ENCODE results near the gene SPEN.

SPEN gene

DNA sequence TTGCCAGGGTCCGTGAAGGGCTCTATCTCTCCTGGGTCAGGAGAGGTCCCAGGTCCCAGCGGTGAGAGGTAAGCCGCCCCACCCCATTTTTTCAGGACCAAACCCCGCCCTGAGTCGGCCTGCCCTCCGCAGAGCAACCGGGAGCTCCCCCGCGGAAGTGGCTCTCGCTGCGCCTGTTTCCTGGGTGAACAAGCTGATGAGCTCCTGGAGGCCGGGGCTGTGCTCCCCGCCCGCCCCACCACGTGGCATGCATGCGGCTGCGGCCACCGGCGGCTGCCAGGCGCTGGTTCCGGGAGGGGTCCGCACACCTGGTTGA is 96.4 kb downstream of the SPEN start:
- H3K4me3 ChIP-seq (ENCODE audit: low read depth, low read length), result no peak overlapping the region
- TF ChIP-seq CTCF (IDR thresholded peaks at IDR 0.05; ENCODE audit: low read depth, low read length), result no peak
- DNase-seq (ENCODE audit: low read depth, low spot score), result no peak
- in situ Hi-C loops (cut with HindIII; ENCODE audit: low sequenced_read_pairs), result no loop called here

DNA sequence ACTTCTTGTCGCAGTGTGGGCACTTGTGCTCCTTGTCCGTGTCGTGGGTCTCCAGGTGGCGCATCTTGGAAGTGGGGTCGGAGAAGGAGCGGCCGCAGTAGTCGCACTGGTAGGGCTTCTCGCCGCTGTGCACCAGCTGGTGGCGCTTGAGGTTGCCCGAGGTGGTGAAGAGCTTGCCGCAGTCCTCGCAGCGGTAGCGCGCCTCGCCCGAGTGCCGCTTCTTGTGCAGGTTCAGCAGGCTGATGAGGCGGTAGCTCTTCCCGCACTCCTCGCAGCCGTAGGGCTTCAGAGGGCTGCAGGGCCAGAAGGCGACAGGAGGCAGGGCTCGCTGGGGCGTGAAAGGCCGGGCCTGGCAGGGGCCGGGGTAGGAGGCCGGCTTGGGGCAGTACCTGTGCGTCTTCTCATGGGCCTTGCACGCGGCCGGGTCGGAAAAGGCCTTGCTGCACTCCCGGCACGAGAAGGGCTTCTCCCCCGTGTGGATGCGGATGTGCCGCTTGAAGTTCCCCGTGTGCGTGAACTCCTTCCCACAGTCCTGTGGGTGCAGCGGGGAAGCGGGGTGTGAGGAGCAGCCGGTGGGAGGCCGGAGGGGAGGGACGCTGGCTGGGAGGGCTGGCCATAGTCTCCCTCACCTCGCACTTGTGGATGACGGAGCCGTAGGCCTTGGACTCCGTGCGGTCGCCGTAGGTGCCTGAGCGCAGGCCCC is 97.0 kb downstream of the SPEN start:
- in situ Hi-C loops (cut with HindIII; ENCODE audit: low sequenced_read_pairs), result no loop called here
- no peak overlapping the region for H3K4me3 ChIP-seq (ENCODE audit: low read depth, low read length)
- DNase-seq (ENCODE audit: low read depth, low spot score), result no peak
- TF ChIP-seq CTCF (IDR thresholded peaks at IDR 0.05; ENCODE audit: low read depth, low read length), result no peak

DNA sequence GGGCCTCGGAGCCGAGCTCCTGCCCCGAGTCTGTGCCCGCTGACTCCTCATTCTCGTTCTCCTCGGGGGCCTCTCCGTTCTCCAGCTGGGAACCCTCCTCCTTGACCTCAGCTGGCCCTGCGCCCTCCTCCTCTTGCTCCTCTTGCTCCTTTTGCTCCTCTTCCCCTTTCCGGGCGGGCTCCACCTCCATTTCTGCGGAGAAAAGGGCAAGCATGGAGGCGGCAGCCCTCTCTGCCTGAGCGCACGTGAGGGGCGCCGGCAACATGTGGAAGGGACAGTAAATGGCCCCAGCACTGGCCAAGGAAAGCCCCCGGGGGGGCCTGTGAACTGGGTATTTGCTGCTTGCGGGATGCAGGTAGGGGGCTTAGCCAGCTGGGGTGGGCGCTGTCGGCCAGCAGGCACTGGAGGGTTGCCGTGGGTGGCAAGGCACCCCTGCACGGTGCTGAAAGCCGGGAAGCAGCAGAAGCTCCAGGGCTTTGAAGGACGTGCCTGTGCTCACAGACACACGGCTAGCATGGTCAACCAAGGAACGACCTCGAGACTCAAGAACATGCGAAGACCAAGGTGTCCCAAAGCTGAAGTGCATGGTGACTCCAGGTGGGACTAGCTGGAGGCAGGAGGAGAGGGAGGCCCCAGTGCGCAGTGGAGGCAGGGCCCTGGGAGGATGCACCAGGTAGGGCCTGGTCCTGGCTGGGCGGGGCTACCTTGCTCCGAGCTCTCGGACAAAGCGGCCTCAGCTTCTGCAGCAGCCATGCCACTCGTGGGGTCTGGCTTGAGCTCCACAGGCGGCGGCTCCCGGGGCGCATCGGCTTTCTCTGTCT is 97.7 kb downstream of the SPEN start:
- H3K4me3 ChIP-seq (ENCODE audit: low read depth, low read length), result no peak overlapping the region
- no peak for DNase-seq (ENCODE audit: low read depth, low spot score)
- in situ Hi-C loops (cut with HindIII; ENCODE audit: low sequenced_read_pairs), result no loop called here
- no peak for TF ChIP-seq CTCF (IDR thresholded peaks at IDR 0.05; ENCODE audit: low read depth, low read length)

- TF ChIP-seq CTCF (IDR thresholded peaks at IDR 0.05; ENCODE audit: low read depth, low read length), result no peak
- no peak overlapping the region for H3K4me3 ChIP-seq (ENCODE audit: low read depth, low read length)
- DNase-seq (ENCODE audit: low read depth, low spot score), result no peak
- in situ Hi-C loops (cut with HindIII; ENCODE audit: low sequenced_read_pairs), result no loop called here
These were observed 98.4 kb downstream of the SPEN start for GRCh38 chr1:15945832-15946448.

- DNase-seq (ENCODE audit: low read depth, low spot score), result no peak
- TF ChIP-seq CTCF (IDR thresholded peaks at IDR 0.05; ENCODE audit: low read depth, low read length), result no peak
- in situ Hi-C loops (cut with HindIII; ENCODE audit: low sequenced_read_pairs), result no loop called here
- no peak overlapping the region for H3K4me3 ChIP-seq (ENCODE audit: low read depth, low read length)
These were observed 99.3 kb downstream of the SPEN start for GRCh38 chr1:15946571-15947381.

GRCh38 chr1:15947382-15948090 is 100.0 kb downstream of the SPEN start:
- H3K4me3 ChIP-seq (ENCODE audit: low read depth, low read length), result no peak overlapping the region
- DNase-seq (ENCODE audit: low read depth, low spot score), result no peak
- in situ Hi-C loops (cut with HindIII; ENCODE audit: low sequenced_read_pairs), result no loop called here
- no peak for TF ChIP-seq CTCF (IDR thresholded peaks at IDR 0.05; ENCODE audit: low read depth, low read length)

Data from astrocyte of the spinal cord (primary cell).